ENCODE measurements around the gene CCL4.

GRCh38 chr17:36068524-36068923 is 35.1 kb upstream of the CCL4 start:
- TF ChIP-seq, protein P1, sequence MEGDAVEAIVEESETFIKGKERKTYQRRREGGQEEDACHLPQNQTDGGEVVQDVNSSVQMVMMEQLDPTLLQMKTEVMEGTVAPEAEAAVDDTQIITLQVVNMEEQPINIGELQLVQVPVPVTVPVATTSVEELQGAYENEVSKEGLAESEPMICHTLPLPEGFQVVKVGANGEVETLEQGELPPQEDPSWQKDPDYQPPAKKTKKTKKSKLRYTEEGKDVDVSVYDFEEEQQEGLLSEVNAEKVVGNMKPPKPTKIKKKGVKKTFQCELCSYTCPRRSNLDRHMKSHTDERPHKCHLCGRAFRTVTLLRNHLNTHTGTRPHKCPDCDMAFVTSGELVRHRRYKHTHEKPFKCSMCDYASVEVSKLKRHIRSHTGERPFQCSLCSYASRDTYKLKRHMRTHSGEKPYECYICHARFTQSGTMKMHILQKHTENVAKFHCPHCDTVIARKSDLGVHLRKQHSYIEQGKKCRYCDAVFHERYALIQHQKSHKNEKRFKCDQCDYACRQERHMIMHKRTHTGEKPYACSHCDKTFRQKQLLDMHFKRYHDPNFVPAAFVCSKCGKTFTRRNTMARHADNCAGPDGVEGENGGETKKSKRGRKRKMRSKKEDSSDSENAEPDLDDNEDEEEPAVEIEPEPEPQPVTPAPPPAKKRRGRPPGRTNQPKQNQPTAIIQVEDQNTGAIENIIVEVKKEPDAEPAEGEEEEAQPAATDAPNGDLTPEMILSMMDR (optimal IDR thresholded peaks at IDR 0.05 in 1 of 3, IDR thresholded peaks at IDR 0.05 in 1 of 3, conservative IDR thresholded peaks at IDR 0.05 in 1 of 3; ENCODE audit: extremely low read depth in 1 of 3, insufficient read depth in 2 of 3, low read length in 3 of 3): no peak
- TF ChIP-seq EZH2 (IDR thresholded peaks at IDR 0.05; ENCODE audit: low read length): no peak
